Measurements from ENCODE around the gene COL7A1.
"Not testable (repeated sequence)": the region's sequence is repeated elsewhere in the genome, so short reads cannot be mapped to it uniquely, and the experiment has no call there.

Gene COL7A1

GRCh38 chr3:48562367-48563095 is 32.6 kb downstream of the COL7A1 start:
- no peak for DNase-seq

DNA sequence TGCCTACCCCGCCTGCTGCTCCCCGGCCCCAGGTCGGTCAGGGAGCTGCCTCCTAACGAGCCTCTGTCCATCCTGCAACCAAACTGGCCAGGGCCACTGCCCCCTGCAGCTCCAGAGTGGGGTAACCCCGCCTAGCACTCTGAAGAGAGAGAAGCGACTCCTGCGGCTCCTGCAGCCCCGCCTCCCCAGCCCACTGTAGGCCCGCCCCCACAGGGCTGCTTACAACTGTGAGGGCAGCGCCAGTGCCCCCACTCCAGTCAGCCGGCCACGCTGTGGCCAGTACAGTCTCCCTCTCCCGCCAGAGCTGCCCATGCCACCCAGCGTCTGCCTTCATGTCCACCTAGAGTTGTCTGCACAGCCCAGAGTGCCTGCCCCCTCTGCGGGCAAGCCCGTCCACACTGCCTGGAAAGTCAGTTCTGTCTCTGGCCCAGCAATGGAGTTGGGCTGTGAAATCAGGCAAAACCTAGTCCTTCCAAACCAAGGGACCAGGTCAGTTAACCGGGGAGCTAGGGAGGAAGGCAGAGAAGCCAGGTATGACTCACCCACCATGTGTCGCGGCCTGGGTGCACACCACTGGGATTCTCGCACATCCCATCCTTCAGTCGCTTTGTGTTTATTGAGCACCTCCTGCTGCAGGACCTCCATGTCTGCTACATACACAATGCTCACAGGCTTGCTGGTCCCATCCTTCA is 33.9 kb downstream of the COL7A1 start:
- DNase-seq, result peak in 2 of 3 experiments; percentile 2 to 40

- DNase-seq, result peak in 2 of 3 experiments; percentile 2 to 15
Observed at GRCh38 chr3:48560648-48561018, 34.5 kb downstream of the COL7A1 start.

DNA sequence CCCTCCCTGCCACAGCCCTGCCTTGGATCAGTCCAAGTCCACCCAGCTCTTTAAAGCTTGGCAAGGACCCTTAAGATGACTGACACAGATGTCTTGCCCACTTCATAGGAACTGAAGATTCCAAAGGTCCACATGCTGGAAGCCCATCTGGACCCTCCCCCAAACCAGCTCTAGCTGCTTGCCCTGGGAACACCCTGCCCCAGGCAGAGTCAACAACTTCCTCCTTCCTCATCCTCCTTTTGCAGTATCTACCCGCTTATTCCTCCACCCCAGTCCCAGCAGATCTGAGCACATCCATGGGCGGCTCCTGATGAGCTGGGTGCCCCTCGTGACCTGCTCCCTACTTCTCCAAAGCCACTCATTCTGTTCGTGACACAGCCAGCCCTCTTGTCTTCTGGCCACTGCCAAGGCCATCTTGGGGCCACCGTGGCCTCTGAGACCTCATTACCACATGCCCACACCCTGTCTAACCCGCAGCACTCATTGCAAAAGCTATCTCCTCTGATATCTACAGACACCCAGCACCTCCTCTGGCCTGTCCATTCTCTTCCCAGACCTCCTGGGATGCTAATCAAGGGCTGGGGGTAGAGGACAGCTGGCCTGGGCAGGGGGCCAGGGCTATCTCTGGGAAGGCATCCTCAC is 36.5 kb downstream of the COL7A1 start:
- no peak for DNase-seq

DNA sequence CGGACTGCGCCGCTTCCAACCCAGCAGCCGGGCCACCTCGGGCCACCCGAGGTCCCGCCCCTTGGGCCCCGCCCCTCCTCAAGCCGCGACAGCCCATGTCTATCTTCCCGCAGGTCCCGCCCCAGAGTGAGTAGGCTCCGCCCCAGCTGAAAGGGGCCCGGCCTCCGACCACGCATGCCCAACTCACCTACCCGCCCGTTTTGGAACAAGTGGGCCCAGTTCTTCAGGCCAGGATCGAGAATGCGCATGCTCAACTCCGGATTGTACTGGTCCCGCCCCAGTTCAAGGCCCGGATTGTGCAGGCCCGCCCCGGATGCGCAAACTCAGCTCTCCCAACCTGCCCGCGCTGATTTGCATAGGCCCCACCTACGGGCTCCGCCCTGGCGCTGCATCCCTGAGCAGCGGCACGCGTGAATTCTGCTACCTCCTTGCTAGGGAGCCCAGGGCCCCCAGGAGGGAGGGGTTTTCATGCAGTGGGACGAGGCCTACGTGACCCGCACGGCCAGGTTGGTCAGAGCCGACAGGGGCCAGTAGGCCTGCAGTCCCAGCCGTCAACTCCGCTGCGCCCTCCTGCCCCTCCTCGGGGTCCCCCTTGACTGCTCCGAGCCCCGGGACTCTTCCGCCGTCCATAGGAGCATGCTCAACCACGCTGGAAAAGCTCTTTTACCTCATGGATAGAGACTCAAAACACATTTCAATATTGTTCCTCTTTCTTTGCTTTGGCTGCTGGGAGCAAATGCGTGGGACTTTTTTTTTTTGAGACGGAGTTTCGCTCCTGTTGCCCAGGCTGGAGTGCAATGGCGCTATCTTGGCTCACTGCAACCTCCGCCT is 38.1 kb downstream of the COL7A1 start, which contains the start of gene PFKFB4:
PFKFB4 (minus strand) TSS at position 8 of the 831 bp plus-strand sequence. CDS start 26 bp downstream, outside the sequence.
- peak; percentile 93 to 98 (median 95) for DNase-seq

- peak in 1 of 3 experiments; percentile 10 for DNase-seq
Observed at GRCh38 chr3:48555949-48556795, 39.0 kb downstream of the COL7A1 start.

- no peak for DNase-seq
Observed at GRCh38 chr3:48555231-48555948, 39.7 kb downstream of the COL7A1 start.

- DNase-seq, result no peak
Observed at GRCh38 chr3:48553886-48554845, 41.0 kb downstream of the COL7A1 start.

DNA sequence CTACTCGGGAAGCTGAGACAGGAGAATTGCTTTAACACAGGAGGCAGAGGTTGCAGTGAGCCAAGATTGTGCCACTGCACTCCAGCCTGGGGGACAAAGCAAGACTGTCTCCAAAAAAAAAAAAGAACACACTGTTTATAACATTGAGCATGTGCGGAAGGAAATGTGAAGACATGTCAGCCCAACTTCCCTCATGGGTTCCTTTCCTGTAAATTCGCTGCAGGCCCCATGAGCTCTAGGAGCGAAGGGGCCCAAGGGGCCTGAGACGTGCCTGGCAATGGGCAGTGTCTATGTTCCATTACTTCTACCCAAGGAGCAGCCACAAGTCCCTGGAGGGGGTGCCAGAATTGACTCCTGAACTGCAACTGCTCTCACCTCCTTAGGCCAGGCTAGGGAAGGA is 41.8 kb downstream of the COL7A1 start:
- DNase-seq, result no peak

GRCh38 chr3:48552111-48552951 is 42.8 kb downstream of the COL7A1 start:
- DNase-seq, result peak in 2 of 3 experiments; percentile 22 to 66

GRCh38 chr3:48551651-48552050 is 43.5 kb downstream of the COL7A1 start:
- not testable (repeated sequence) for DNase-seq

- DNase-seq, result peak; percentile 27 to 63 (median 63)
Observed at GRCh38 chr3:48548729-48549705, 46.1 kb downstream of the COL7A1 start.

DNA sequence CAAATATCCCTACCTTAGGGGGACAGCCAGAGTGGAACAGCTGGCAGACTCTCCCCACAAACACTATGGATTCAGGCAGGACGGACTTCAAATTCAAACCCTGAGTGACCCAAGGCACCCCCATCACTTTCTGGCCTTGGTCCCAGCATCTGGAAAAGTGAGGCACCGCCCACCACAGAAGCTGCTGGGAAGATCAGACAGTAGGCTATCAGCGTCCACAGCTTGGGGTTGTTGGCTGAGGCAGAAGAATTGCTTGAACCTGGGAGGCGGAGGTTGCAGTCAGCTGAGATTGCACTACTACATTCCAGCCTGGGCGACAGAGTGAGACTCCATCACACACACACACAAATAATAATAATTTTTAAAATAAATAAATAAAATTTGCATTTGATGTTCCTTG is 47.0 kb downstream of the COL7A1 start:
- no peak for DNase-seq

GRCh38 chr3:48546203-48546829 is 48.8 kb downstream of the COL7A1 start:
- DNase-seq, result no peak

DNA sequence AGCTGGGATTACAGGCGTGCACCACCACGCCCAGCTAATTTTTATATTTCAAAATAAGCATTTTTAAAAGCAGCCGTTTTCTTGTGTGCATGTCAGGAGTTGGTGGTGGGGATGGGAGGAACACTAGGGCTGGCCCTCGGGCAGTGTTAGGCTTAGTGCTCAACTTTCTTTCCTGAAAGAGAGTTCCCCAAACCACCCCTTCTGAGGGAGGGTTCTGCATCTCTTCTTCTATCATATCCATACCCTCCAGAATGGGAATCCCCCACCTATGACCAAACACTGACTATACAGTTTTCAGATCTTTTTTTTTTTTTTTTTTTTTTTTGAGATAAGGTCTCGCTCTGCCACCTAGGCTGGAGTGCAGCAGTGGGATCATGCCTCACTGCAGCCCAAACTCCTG is 51.0 kb downstream of the COL7A1 start:
- DNase-seq, result no peak

- DNase-seq, result no peak
Observed at GRCh38 chr3:48543271-48543866, 51.8 kb downstream of the COL7A1 start.

DNA sequence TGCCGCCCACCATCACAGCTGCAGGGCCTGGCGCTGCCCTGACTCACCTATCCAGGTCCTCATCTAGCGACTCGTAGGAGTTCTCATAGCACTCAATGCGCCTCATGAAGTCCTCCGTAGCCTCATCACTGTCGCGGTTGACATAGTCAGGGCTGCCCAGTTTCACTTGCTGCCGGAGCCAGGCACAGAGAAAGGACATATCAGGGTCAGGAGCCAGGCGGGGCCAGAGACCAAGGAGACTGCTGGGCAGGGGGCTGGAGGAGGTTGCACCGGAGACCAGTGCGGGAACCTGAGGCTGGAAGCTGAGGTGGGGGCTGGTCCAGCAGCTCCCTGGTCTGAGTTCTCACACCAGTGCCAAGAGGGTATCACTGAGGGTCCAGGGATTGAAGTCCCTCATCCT is 56.7 kb downstream of the COL7A1 start:
- DNase-seq, result no peak
